ENCODE measurements around the gene SAMD4A. TPM values are rescaled to one million over a fixed set of nuclear protein-coding genes. Genes with fewer than 3 reads are reported as not detected.

The SAMD4A gene
- total and polyA plus RNA-seq, 2 donors (not counting 1 experiment from before 2014, with no cell fraction given) = 9.3 to 39.8 TPM

GRCh38 chr14:54775486-54776140 is 208.7 kb downstream of the SAMD4A start:
- H3K4me2 ChIP-seq (ENCODE audit: extremely low read depth, insufficient read depth, low read length) = no peak overlapping the region
- H3K4me1 ChIP-seq (ENCODE audit: control insufficient read depth, extremely low read depth, insufficient read depth, low read length) = peaks cover 48% of the 10 kb centered on the region
- H3K36me3 ChIP-seq (ENCODE audit: control insufficient read depth, insufficient read depth, low read length) = peaks cover 15% of the 10 kb centered on the region

GRCh38 chr14:54776361-54777001 is 209.6 kb downstream of the SAMD4A start:
- Histone ChIP-seq H2AFZ (ENCODE audit: low read length) (no peak overlapping the region), H3K27me3 (ENCODE audit: control insufficient read depth, insufficient read depth, low read length) (no peaks in the 10 kb centered on the region), H3K27ac (ENCODE audit: insufficient read depth, low read length) (peak overlapping the region; percentile 68), H3K4me3 (replicated peaks in 1 of 4; ENCODE audit: control extremely low read depth in 1 of 4, insufficient read depth in 1 of 4, low read depth in 3 of 4, low read length in 4 of 4) (no peak overlapping the region), H3K9me3 (ENCODE audit: control insufficient read depth, insufficient read depth, low read depth, low read length) (no peaks in the 10 kb centered on the region), H3K79me2 (ENCODE audit: control insufficient read depth, insufficient read depth, low read length) (peaks cover 5% of the 10 kb centered on the region), H3K36me3 (ENCODE audit: control insufficient read depth, insufficient read depth, low read length) (peaks cover 12% of the 10 kb centered on the region), H3K9ac (ENCODE audit: insufficient read depth, low read length) (no peak overlapping the region), H3K4me1 (ENCODE audit: control insufficient read depth, extremely low read depth, insufficient read depth, low read length) (peaks cover 45% of the 10 kb centered on the region), H3K4me2 (ENCODE audit: extremely low read depth, insufficient read depth, low read length) (peak overlapping the region; percentile 58), H4K20me1 (ENCODE audit: control insufficient read depth, extremely low read depth, insufficient read depth, low read length) (no peaks in the 10 kb centered on the region)
- DNase-seq (ENCODE audit: low read depth in 2 of 2) = peak; percentile 68 to 92
- TF ChIP-seq CTCF (conservative IDR thresholded peaks at IDR 0.05 in 1 of 2, IDR thresholded peaks at IDR 0.05 in 1 of 2; ENCODE audit: low read depth in 1 of 2, low read length in 2 of 2) (no peak), EZH2 (IDR thresholded peaks at IDR 0.05; ENCODE audit: low read length, missing control alignments) (no peak)

More at GRCh38 chr14:54775486-54776140, 208.7 kb downstream of the SAMD4A start:
- TF ChIP-seq CTCF (conservative IDR thresholded peaks at IDR 0.05 in 1 of 2, IDR thresholded peaks at IDR 0.05 in 1 of 2; ENCODE audit: low read depth in 1 of 2, low read length in 2 of 2) (no peak), EZH2 (IDR thresholded peaks at IDR 0.05; ENCODE audit: low read length, missing control alignments) (no peak)
- no peak overlapping the region for H3K4me3 ChIP-seq (replicated peaks in 1 of 4; ENCODE audit: control extremely low read depth in 1 of 4, insufficient read depth in 1 of 4, low read depth in 3 of 4, low read length in 4 of 4)
- H3K27ac ChIP-seq (ENCODE audit: insufficient read depth, low read length) = peak overlapping the region; percentile 68
- no peak overlapping the region for H2AFZ ChIP-seq (ENCODE audit: low read length)
- no peaks in the 10 kb centered on the region for H3K27me3 ChIP-seq (ENCODE audit: control insufficient read depth, insufficient read depth, low read length)
- no peak for DNase-seq (ENCODE audit: low read depth in 2 of 2)
- no peaks in the 10 kb centered on the region for H3K9me3 ChIP-seq (ENCODE audit: control insufficient read depth, insufficient read depth, low read depth, low read length)
- no peak overlapping the region for H3K9ac ChIP-seq (ENCODE audit: insufficient read depth, low read length)
- peaks cover 5% of the 10 kb centered on the region for H3K79me2 ChIP-seq (ENCODE audit: control insufficient read depth, insufficient read depth, low read length)
- H4K20me1 ChIP-seq (ENCODE audit: control insufficient read depth, extremely low read depth, insufficient read depth, low read length) = no peaks in the 10 kb centered on the region

- no peaks in the 10 kb centered on the region for H3K9me3 ChIP-seq (ENCODE audit: control insufficient read depth, insufficient read depth, low read depth, low read length)
- H3K27ac ChIP-seq (ENCODE audit: insufficient read depth, low read length) = peak overlapping the region; percentile 68
- peaks cover 10% of the 10 kb centered on the region for H3K36me3 ChIP-seq (ENCODE audit: control insufficient read depth, insufficient read depth, low read length)
- peaks cover 37% of the 10 kb centered on the region for H3K4me1 ChIP-seq (ENCODE audit: control insufficient read depth, extremely low read depth, insufficient read depth, low read length)
- H3K79me2 ChIP-seq (ENCODE audit: control insufficient read depth, insufficient read depth, low read length) = peaks cover 5% of the 10 kb centered on the region
- no peak for TF ChIP-seq EZH2 (IDR thresholded peaks at IDR 0.05; ENCODE audit: low read length, missing control alignments)
- TF ChIP-seq CTCF (conservative IDR thresholded peaks at IDR 0.05 in 1 of 2, IDR thresholded peaks at IDR 0.05 in 1 of 2; ENCODE audit: low read depth in 1 of 2, low read length in 2 of 2) = no peak
- H4K20me1 ChIP-seq (ENCODE audit: control insufficient read depth, extremely low read depth, insufficient read depth, low read length) = no peaks in the 10 kb centered on the region
- H3K4me3 ChIP-seq (replicated peaks in 1 of 4; ENCODE audit: control extremely low read depth in 1 of 4, insufficient read depth in 1 of 4, low read depth in 3 of 4, low read length in 4 of 4) = no peak overlapping the region
- H3K9ac ChIP-seq (ENCODE audit: insufficient read depth, low read length) = no peak overlapping the region
- H3K27me3 ChIP-seq (ENCODE audit: control insufficient read depth, insufficient read depth, low read length) = no peaks in the 10 kb centered on the region
- H2AFZ ChIP-seq (ENCODE audit: low read length) = no peak overlapping the region
- DNase-seq (ENCODE audit: low read depth in 2 of 2) = no peak
- no peak overlapping the region for H3K4me2 ChIP-seq (ENCODE audit: extremely low read depth, insufficient read depth, low read length)
Observed at GRCh38 chr14:54777395-54777794, 210.5 kb downstream of the SAMD4A start.

Data from fibroblast of lung (primary cell).